Vagina (tissue), 2 donors: ENCODE measurements around the gene ESPN.

Source experiments
- POLR2AphosphoS5 ChIP-seq, 2 donors: sonication (generic); formaldehyde crosslinking; IDR thresholded peaks; one replicate each; pipeline ENCODE4 v1.9.0; 2017; ENCODE audit warnings: antibody characterized with exemption in 2 of 2, mild to moderate bottlenecking in 2 of 2, low read depth in 1 of 2; ENCODE audit not compliant: insufficient read depth in 1 of 2
- TF ChIP-seq, protein P1 (sequence below), 3 experiments: fragments of 450-650 bp in 2 of 3; fragments of 200-600 bp in 1 of 3; sonication (generic) in 1 of 3; IDR thresholded peaks; one replicate each; pipeline ENCODE4 v1.5.1; 2017 to 2019; ENCODE audit warnings: antibody characterized with exemption in 3 of 3, mild to moderate bottlenecking in 2 of 3, moderate library complexity in 2 of 3

DNA sequence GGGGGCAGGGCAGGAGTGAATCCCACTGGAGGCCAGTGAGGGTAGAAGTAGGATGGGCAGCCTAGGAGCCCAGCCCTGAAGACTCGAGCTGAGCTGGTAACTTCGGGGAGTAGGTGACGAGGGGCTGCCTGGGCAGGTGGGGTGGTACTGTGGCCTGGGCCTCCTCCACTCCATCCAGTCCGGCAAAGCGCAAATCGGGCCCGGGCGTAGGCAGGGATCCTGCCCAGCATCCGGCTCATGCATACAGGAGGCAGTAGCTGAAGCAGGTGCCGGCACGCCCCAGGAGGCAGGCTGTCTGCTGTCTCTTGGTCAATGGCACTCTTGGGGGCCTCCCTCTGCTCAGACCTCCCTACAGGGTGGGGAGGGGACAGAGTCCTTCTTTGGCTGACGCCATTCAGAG, 42.6 kb downstream of the ESPN start:
- TF ChIP-seq, protein P1, sequence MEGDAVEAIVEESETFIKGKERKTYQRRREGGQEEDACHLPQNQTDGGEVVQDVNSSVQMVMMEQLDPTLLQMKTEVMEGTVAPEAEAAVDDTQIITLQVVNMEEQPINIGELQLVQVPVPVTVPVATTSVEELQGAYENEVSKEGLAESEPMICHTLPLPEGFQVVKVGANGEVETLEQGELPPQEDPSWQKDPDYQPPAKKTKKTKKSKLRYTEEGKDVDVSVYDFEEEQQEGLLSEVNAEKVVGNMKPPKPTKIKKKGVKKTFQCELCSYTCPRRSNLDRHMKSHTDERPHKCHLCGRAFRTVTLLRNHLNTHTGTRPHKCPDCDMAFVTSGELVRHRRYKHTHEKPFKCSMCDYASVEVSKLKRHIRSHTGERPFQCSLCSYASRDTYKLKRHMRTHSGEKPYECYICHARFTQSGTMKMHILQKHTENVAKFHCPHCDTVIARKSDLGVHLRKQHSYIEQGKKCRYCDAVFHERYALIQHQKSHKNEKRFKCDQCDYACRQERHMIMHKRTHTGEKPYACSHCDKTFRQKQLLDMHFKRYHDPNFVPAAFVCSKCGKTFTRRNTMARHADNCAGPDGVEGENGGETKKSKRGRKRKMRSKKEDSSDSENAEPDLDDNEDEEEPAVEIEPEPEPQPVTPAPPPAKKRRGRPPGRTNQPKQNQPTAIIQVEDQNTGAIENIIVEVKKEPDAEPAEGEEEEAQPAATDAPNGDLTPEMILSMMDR (IDR thresholded peaks at IDR 0.05), result no peak
- TF ChIP-seq POLR2AphosphoS5 (IDR thresholded peaks at IDR 0.05; ENCODE audit: insufficient read depth in 1 of 2, low read depth in 1 of 2), result no peak
